Measurements from ENCODE around the gene GHITM. TPM values are rescaled to one million over a fixed set of nuclear protein-coding genes. Genes with fewer than 3 reads are reported as not detected.

The GHITM gene
- total RNA-seq, 6 experiments from 2014 or later: 133 to 231 (median 166) TPM

GRCh38 chr10:84184517-84184916, 45.2 kb downstream of the GHITM start:
- H3K4me1 ChIP-seq: no peaks in the 10 kb centered on the region
- intact Hi-C loops (cut with DNase I): no loop called here
- no peaks in the 10 kb centered on the region for H3K27me3 ChIP-seq
- TF ChIP-seq POLR2A (IDR thresholded peaks at IDR 0.05): no peak
- TF ChIP-seq, protein P1, sequence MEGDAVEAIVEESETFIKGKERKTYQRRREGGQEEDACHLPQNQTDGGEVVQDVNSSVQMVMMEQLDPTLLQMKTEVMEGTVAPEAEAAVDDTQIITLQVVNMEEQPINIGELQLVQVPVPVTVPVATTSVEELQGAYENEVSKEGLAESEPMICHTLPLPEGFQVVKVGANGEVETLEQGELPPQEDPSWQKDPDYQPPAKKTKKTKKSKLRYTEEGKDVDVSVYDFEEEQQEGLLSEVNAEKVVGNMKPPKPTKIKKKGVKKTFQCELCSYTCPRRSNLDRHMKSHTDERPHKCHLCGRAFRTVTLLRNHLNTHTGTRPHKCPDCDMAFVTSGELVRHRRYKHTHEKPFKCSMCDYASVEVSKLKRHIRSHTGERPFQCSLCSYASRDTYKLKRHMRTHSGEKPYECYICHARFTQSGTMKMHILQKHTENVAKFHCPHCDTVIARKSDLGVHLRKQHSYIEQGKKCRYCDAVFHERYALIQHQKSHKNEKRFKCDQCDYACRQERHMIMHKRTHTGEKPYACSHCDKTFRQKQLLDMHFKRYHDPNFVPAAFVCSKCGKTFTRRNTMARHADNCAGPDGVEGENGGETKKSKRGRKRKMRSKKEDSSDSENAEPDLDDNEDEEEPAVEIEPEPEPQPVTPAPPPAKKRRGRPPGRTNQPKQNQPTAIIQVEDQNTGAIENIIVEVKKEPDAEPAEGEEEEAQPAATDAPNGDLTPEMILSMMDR (IDR thresholded peaks at IDR 0.05): no peak
- no peak overlapping the region for H3K27ac ChIP-seq
- DNase-seq (no peak), ATAC-seq (no peak)
- H3K9me3 ChIP-seq: no peaks in the 10 kb centered on the region
- H3K4me3 ChIP-seq: no peak overlapping the region
- no peaks in the 10 kb centered on the region for H3K36me3 ChIP-seq
- 51% methylated on average over 3 of the region's 4 CpGs for WGBS (ENCODE audit: insufficient coverage, low coverage, low lambda C conversion rate, missing lambda C conversion rate)

GRCh38 chr10:84185526-84186175, 46.3 kb downstream of the GHITM start:
- 43% methylated on average over 5 of the region's 11 CpGs for WGBS (ENCODE audit: insufficient coverage, low coverage, low lambda C conversion rate, missing lambda C conversion rate)

DNA sequence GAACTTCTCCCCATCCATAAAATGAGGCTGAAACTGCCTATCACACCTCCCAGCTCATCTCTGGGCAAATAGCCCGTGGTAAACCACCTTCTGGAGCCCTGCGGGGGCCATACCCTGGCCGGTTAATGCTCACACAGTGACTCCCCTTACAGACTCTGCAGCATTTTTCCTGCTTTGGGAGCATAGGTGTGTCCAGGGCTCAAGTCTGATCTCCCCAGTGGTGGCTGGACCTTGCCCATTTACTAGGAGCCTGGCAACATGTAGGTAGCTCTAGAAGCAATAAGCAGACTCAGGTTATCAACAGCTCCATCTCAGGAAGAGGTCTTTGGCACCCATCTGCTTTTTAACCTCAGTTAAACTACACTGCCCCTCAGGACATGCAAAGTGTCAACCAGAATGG, 49.5 kb downstream of the GHITM start:
- no peaks in the 10 kb centered on the region for H3K4me1 ChIP-seq
- WGBS (ENCODE audit: insufficient coverage, low coverage, low lambda C conversion rate, missing lambda C conversion rate): no CpG with 5 or more reads among the region's 3 CpGs
- intact Hi-C loops (cut with DNase I): no loop called here
- DNase-seq (no peak), ATAC-seq (no peak)
- no peaks in the 10 kb centered on the region for H3K9me3 ChIP-seq
- no peak overlapping the region for H3K4me3 ChIP-seq
- TF ChIP-seq, protein P1 (IDR thresholded peaks at IDR 0.05): no peak
- no peak for TF ChIP-seq POLR2A (IDR thresholded peaks at IDR 0.05)
- no peaks in the 10 kb centered on the region for H3K27me3 ChIP-seq
- no peak overlapping the region for H3K27ac ChIP-seq
- H3K36me3 ChIP-seq: no peaks in the 10 kb centered on the region

More at GRCh38 chr10:84185526-84186175, 46.3 kb downstream of the GHITM start:
- Histone ChIP-seq H3K4me3 (no peak overlapping the region), H3K27ac (no peak overlapping the region), H3K36me3 (no peaks in the 10 kb centered on the region), H3K9me3 (no peaks in the 10 kb centered on the region), H3K27me3 (no peaks in the 10 kb centered on the region), H3K4me1 (no peaks in the 10 kb centered on the region)
- no peak for ATAC-seq
- TF ChIP-seq, protein P1 (IDR thresholded peaks at IDR 0.05): no peak
- TF ChIP-seq POLR2A (IDR thresholded peaks at IDR 0.05): no peak
- intact Hi-C loops (cut with DNase I): no loop called here
- no peak for DNase-seq

DNA sequence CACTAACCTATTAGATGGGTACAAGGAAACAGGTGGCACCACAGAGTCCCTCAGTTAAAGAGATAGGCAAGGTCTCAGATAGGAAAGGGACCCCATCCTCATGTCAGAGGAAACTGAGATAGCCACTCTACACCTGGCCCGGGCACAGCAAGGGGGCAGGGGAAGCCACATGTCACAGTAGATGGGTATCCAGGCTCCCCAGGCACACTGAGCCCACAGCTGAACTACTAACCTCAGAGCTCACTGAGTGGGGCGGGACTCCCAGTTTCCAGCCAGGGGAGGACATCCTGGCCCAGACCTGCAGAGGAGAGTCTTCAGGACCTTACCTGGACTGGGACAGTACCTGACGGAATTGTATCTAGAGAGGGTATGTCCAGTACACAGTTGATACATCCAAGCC, 51.3 kb downstream of the GHITM start:
- Histone ChIP-seq H3K9me3 (no peaks in the 10 kb centered on the region), H3K27me3 (peaks cover 6 to 11% of the 10 kb centered on the region in 2 donors), H3K4me1 (peaks cover 0 to 10% (median 0%) of the 10 kb centered on the region in 4 donors), H3K36me3 (no peaks in the 10 kb centered on the region), H3K4me3 (no peak overlapping the region), H3K27ac (no peak overlapping the region)
- DNase-seq: no peak
- ATAC-seq: no peak
- intact Hi-C loops (cut with DNase I): no loop called here
- 75% methylated on average over 1 of the region's 3 CpGs for WGBS (ENCODE audit: insufficient coverage, low coverage, low lambda C conversion rate, missing lambda C conversion rate)
- TF ChIP-seq, protein P1 (IDR thresholded peaks at IDR 0.05): no peak
- no peak for TF ChIP-seq POLR2A (IDR thresholded peaks at IDR 0.05)
